Mucosa of stomach (tissue), 1 donor: Measurements from ENCODE around the gene KIAA1614.

Experiments
- H3K27me3 ChIP-seq: one replicate; pipeline ENCODE4 v1.7.0; 2013; ENCODE audit warnings: mild to moderate bottlenecking, low read length; ENCODE audit not compliant: control insufficient read depth, insufficient read depth
- H3K36me3 ChIP-seq: one replicate; pipeline ENCODE4 v1.7.0; 2013; ENCODE audit warnings: low read length; ENCODE audit not compliant: control insufficient read depth, insufficient read depth
- H3K4me1 ChIP-seq: one replicate; pipeline ENCODE4 v1.7.0; 2013; ENCODE audit warnings: mild to moderate bottlenecking, low read length; ENCODE audit not compliant: control insufficient read depth, insufficient read depth
- H3K4me3 ChIP-seq: one replicate; pipeline ENCODE4 v1.7.0; 2013; ENCODE audit warnings: low read length
- H3K9ac ChIP-seq: one replicate; pipeline ENCODE4 v1.7.0; 2013; ENCODE audit warnings: mild to moderate bottlenecking, low read length, moderate library complexity
- H3K9me3 ChIP-seq: one replicate; pipeline ENCODE4 v1.7.0; 2013; ENCODE audit warnings: mild to moderate bottlenecking, low read length, moderate library complexity; ENCODE audit not compliant: control insufficient read depth
- donor health status: Pancreatic carcinoma.

The KIAA1614 gene

DNA sequence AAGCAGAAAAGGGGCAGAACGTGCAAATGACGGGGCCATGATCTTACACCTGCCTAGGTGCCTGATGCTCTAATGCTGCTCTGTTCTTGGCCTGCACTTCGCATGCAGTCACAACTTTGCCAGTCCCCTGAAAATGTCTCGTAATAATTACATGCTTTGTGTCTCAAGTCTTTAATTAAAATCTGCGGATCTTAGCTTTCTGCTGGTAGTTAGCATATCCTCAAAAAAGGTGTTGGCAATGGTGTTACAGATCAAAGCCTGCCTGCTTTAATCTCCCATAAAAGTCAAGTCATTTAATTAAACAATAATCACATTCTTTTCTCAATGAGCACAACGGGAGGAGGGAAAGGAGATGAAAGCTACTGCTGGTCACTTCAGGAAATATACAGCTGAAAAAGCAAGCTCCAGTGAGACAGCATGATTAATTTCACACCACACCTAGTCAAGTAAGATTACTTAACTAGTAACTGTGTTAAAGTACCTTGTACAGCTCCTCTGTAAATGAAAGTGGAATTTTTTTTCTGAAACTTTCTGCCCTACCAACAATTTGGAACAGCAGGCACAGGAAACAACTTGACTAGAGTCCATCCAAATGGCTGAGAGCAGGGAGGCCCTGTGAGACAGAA, 64.1 kb downstream of the KIAA1614 start:
- peak overlapping the region; percentile 36 for H3K9ac ChIP-seq
- no peaks in the 10 kb centered on the region for H3K27me3 ChIP-seq
- no peaks in the 10 kb centered on the region for H3K9me3 ChIP-seq
- H3K4me1 ChIP-seq = peaks cover 55% of the 10 kb centered on the region
- H3K4me3 ChIP-seq = peak overlapping the region; percentile 20
- no peaks in the 10 kb centered on the region for H3K36me3 ChIP-seq

DNA sequence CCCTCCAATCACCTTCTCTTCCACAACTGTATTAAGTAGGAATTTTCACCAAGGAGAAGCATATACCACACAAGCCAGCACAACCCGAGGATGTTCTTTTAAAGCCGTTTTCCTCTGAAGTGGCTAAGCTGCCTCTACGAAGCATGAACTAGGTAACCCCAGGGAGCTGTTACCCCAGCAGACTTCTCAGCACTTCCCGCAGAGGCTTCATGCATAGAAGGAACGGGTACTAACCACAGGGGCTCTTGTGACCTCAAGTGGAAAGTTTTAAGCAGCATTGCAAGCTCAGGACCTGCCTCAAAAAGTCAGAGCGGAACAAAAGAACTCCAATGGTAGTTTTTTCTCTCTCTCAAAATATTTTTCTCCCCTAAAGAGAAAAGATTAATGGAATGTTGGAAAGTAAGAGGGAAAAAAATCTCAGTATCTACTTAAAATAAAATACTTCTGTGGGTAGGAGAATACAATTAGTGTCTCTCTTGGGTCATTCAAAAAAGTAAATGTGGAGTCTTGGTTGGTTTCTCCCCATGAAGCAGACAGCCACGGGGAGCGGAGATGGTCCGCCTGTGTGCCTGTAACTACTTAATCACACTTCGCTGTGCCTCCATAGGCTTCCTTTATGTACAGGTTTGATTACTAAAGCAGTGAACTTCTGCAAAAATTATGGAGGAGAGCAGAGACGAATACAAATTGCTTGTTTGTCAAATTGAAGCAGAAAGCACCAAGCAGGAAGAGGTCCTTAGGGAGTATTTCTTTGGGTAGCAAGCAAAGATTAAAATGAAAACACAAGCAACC, 69.1 kb downstream of the KIAA1614 start:
- no peak overlapping the region for H3K4me3 ChIP-seq
- no peaks in the 10 kb centered on the region for H3K9me3 ChIP-seq
- no peaks in the 10 kb centered on the region for H3K27me3 ChIP-seq
- H3K36me3 ChIP-seq = peaks cover 8% of the 10 kb centered on the region
- peaks cover 21% of the 10 kb centered on the region for H3K4me1 ChIP-seq
- H3K9ac ChIP-seq = no peak overlapping the region

DNA sequence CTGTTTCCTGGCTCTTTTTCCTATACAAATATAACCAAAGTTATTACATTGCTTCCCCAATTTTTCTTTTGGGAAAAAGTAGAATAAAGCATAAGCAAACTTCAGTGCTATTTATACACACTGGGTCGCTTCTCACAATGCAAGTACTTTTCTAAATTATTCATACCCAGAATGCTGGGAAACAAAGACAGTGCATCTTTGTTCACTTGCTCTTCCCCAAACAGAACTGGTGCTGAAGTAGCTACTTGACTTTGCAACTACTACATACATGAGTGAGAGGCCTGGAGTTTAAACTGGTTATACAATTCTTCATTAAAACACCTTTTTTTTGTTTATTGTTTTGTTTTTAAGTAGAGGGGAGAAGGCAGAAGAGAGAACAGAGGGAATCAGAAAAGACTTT, 69.7 kb downstream of the KIAA1614 start:
- Histone ChIP-seq H3K9me3 (no peaks in the 10 kb centered on the region), H3K4me1 (peaks cover 17% of the 10 kb centered on the region), H3K36me3 (peaks cover 14% of the 10 kb centered on the region), H3K4me3 (no peak overlapping the region), H3K27me3 (no peaks in the 10 kb centered on the region), H3K9ac (no peak overlapping the region)

DNA sequence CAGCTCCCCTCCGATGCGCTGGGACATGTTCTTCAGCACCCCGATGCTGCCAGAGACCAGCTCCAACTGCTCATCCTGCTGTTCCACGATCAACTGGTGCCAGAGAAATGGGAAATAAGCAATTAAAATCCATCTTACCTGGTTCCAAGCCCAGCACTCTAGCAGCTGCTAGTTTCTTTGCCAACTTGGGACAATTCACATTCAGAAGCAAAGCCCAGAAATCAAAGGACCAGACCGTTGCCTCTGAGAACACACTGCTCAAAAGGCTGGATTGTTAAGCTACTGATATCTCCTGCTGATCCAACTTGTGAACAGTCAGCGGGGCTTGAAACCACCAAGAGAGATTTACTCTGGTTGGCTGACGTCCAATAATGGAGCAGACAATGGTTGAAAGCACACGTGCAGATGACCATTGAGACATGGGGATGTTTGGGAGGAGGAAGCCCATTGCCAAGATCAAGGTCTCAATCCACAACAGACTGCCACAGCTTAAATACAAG, 75.6 kb downstream of the KIAA1614 start:
- Histone ChIP-seq H3K9ac (no peak overlapping the region), H3K4me3 (no peak overlapping the region)

GRCh38 chr1:180994262-180994661, 81.6 kb downstream of the KIAA1614 start:
- no peaks in the 10 kb centered on the region for H3K27me3 ChIP-seq
- no peak overlapping the region for H3K9ac ChIP-seq
- H3K36me3 ChIP-seq = peaks cover 10% of the 10 kb centered on the region
- H3K4me3 ChIP-seq = no peak overlapping the region
- no peaks in the 10 kb centered on the region for H3K9me3 ChIP-seq
- peaks cover 7% of the 10 kb centered on the region for H3K4me1 ChIP-seq

More for the DNA sequence above, 75.6 kb downstream of the KIAA1614 start:
- H3K36me3 ChIP-seq = peaks cover 24% of the 10 kb centered on the region
- no peaks in the 10 kb centered on the region for H3K9me3 ChIP-seq
- no peaks in the 10 kb centered on the region for H3K27me3 ChIP-seq
- peaks cover 7% of the 10 kb centered on the region for H3K4me1 ChIP-seq

GRCh38 chr1:180997843-180998504, 85.3 kb downstream of the KIAA1614 start:
- Histone ChIP-seq H3K27me3 (no peaks in the 10 kb centered on the region), H3K9me3 (no peaks in the 10 kb centered on the region), H3K9ac (no peak overlapping the region), H3K4me1 (no peaks in the 10 kb centered on the region), H3K36me3 (no peaks in the 10 kb centered on the region), H3K4me3 (no peak overlapping the region)
